ENCODE measurements around the gene RABL6.
A peak's percentile ranks its signal among the peaks of the same experiment; 100 is the strongest.
"Not testable (repeated sequence)": the region's sequence is repeated elsewhere in the genome, so short reads cannot be mapped to it uniquely, and the experiment has no call there.

RABL6 gene

GRCh38 chr9:136786451-136786850, 21.3 kb upstream of the RABL6 start:
- no peak for DNase-seq (ENCODE audit: low read depth in 2 of 2)
- no peak overlapping the region for H3K4me3 ChIP-seq (replicated peaks in 1 of 2; ENCODE audit: low read depth in 2 of 2, low read length in 2 of 2)
- TF ChIP-seq CTCF (IDR thresholded peaks at IDR 0.05; ENCODE audit: low read depth, low read length), result no peak

- not testable (repeated sequence) for H3K4me3 ChIP-seq (replicated peaks in 1 of 2; ENCODE audit: low read depth in 2 of 2, low read length in 2 of 2); DNase-seq (ENCODE audit: low read depth in 2 of 2)
Observed at GRCh38 chr9:136786983-136787382, 20.8 kb upstream of the RABL6 start.

GRCh38 chr9:136787690-136788400, 19.9 kb upstream of the RABL6 start:
- H3K4me3 ChIP-seq (replicated peaks in 1 of 2; ENCODE audit: low read depth in 2 of 2, low read length in 2 of 2), result no peak overlapping the region
- DNase-seq (ENCODE audit: low read depth in 2 of 2), result peak; percentile 67 to 69
- TF ChIP-seq CTCF (IDR thresholded peaks at IDR 0.05; ENCODE audit: low read depth, low read length), result peak; percentile 73

- not testable (repeated sequence) for H3K4me3 ChIP-seq (replicated peaks in 1 of 2; ENCODE audit: low read depth in 2 of 2, low read length in 2 of 2)
- DNase-seq (ENCODE audit: low read depth in 2 of 2), result peak in 1 of 2 donors; percentile 18
Observed at GRCh38 chr9:136788644-136789522, 18.9 kb upstream of the RABL6 start.

GRCh38 chr9:136789523-136789937, 18.2 kb upstream of the RABL6 start:
- no peak for DNase-seq (ENCODE audit: low read depth in 2 of 2)
- no peak for TF ChIP-seq CTCF (IDR thresholded peaks at IDR 0.05; ENCODE audit: low read depth, low read length)
- H3K4me3 ChIP-seq (replicated peaks in 1 of 2; ENCODE audit: low read depth in 2 of 2, low read length in 2 of 2), result no peak overlapping the region

- no peak for TF ChIP-seq CTCF (IDR thresholded peaks at IDR 0.05; ENCODE audit: low read depth, low read length)
- H3K4me3 ChIP-seq (replicated peaks in 1 of 2; ENCODE audit: low read depth in 2 of 2, low read length in 2 of 2), result peak within 1 kb of the TSS; percentile 92 to 99
- peak; percentile 100 for DNase-seq (ENCODE audit: low read depth in 2 of 2)
Observed at GRCh38 chr9:136790640-136791515, 16.9 kb upstream of the RABL6 start, which contains the start of gene TMEM141. Gene TMEM141, plus strand, starts transcription at chr9:136791344. Its CDS starts 27 bp downstream, at chr9:136791371.

- TF ChIP-seq CTCF (IDR thresholded peaks at IDR 0.05; ENCODE audit: low read depth, low read length), result peak; percentile 86
- peak overlapping the region; percentile 92 to 99 for H3K4me3 ChIP-seq (replicated peaks in 1 of 2; ENCODE audit: low read depth in 2 of 2, low read length in 2 of 2)
Observed at GRCh38 chr9:136791516-136792276, 16.1 kb upstream of the RABL6 start.

More at GRCh38 chr9:136791516-136792276, 16.1 kb upstream of the RABL6 start:
- DNase-seq (ENCODE audit: low read depth in 2 of 2), result peak; percentile 34 to 45

Measured in cardiac fibroblast (primary cell).